ENCODE results near the gene MDP1.

Gene MDP1

GRCh38 chr14:24215495-24216344, at the start of gene MDP1:
Gene MDP1, minus strand, starts transcription at chr14:24216066. Its CDS starts 111 bp downstream, at chr14:24215955.
- peak; percentile 30 to 78 for DNase-seq

GRCh38 chr14:24264298-24264697, 48.4 kb upstream of the MDP1 start:
- no peak for DNase-seq

GRCh38 chr14:24263848-24264247, 48.0 kb upstream of the MDP1 start:
- no peak for DNase-seq

- no peak for DNase-seq
Measured at GRCh38 chr14:24262821-24263733, 47.2 kb upstream of the MDP1 start, which contains the start of gene TGM1. Gene TGM1, minus strand, starts transcription at chr14:24263177. Its CDS starts 825 bp downstream, at chr14:24262352.

- DNase-seq, result no peak
Measured at GRCh38 chr14:24261969-24262327, 46.1 kb upstream of the MDP1 start.

GRCh38 chr14:24261256-24261968, 45.5 kb upstream of the MDP1 start:
- no peak for DNase-seq

GRCh38 chr14:24260780-24261157, 44.9 kb upstream of the MDP1 start:
- DNase-seq, result no peak

GRCh38 chr14:24260026-24260779, 44.3 kb upstream of the MDP1 start:
- no peak for DNase-seq

GRCh38 chr14:24259282-24260025, 43.6 kb upstream of the MDP1 start:
- DNase-seq, result no peak

- DNase-seq, result no peak
Measured at GRCh38 chr14:24258548-24259265, 42.8 kb upstream of the MDP1 start.

GRCh38 chr14:24258119-24258518, 42.3 kb upstream of the MDP1 start:
- no peak for DNase-seq

GRCh38 chr14:24256960-24257359, 41.1 kb upstream of the MDP1 start:
- DNase-seq, result no peak

GRCh38 chr14:24255931-24256711, 40.3 kb upstream of the MDP1 start:
- no peak for DNase-seq

GRCh38 chr14:24255438-24255837, 39.6 kb upstream of the MDP1 start:
- DNase-seq, result no peak

- no peak for DNase-seq
Measured at GRCh38 chr14:24254630-24255392, 38.9 kb upstream of the MDP1 start.

- no peak for DNase-seq
Measured at GRCh38 chr14:24253936-24254335, 38.1 kb upstream of the MDP1 start.

GRCh38 chr14:24252289-24253124, 36.6 kb upstream of the MDP1 start:
- DNase-seq, result no peak

GRCh38 chr14:24251880-24252288, 36.0 kb upstream of the MDP1 start:
- no peak for DNase-seq
